HG03097 (cell line): Measurements from ENCODE around the gene PRC1.
A peak's percentile ranks its signal among the peaks of the same experiment; 100 is the strongest.
"Not testable (repeated sequence)": the region's sequence is repeated elsewhere in the genome, so short reads cannot be mapped to it uniquely, and the experiment has no call there.

Experiments used
- ATAC-seq: cut with Tn5 transposase; IDR thresholded peaks from one replicate; pipeline ENCODE4 v1.9.1; 2021; ENCODE audit not compliant: unreplicated experiment, low FRiP score

The PRC1 gene

GRCh38 chr15:90934949-90935751, 59.2 kb downstream of the PRC1 start, which contains the start of gene UNC45A:
Gene UNC45A, plus strand, starts transcription at chr15:90935285. Its CDS starts 40 bp downstream, at chr15:90935325.
- ATAC-seq: peak; percentile 49

GRCh38 chr15:90934256-90934948, 59.9 kb downstream of the PRC1 start:
- peak; percentile 29 for ATAC-seq

GRCh38 chr15:90933301-90933700, 61.0 kb downstream of the PRC1 start:
- no peak for ATAC-seq

GRCh38 chr15:90932660-90932991, 61.7 kb downstream of the PRC1 start:
- ATAC-seq: no peak

GRCh38 chr15:90931828-90932659, 62.3 kb downstream of the PRC1 start, which contains the start of gene HDDC3:
Gene HDDC3, minus strand, starts transcription at chr15:90932549. Its CDS starts 9 bp downstream, at chr15:90932540.
- peak; percentile 40 for ATAC-seq

- ATAC-seq: no peak
These were observed 62.8 kb downstream of the PRC1 start for GRCh38 chr15:90931575-90931827.

- ATAC-seq: no peak
These were observed 63.3 kb downstream of the PRC1 start for GRCh38 chr15:90930861-90931574.

GRCh38 chr15:90929246-90930019, 64.9 kb downstream of the PRC1 start:
- ATAC-seq: no peak

- not testable (repeated sequence) for ATAC-seq
These were observed 66.2 kb downstream of the PRC1 start for GRCh38 chr15:90928106-90928505.

- not testable (repeated sequence) for ATAC-seq
These were observed 67.6 kb downstream of the PRC1 start for GRCh38 chr15:90926766-90927165.

- ATAC-seq: peak; percentile 66
These were observed 70.0 kb downstream of the PRC1 start for GRCh38 chr15:90924375-90924774.

- not testable (repeated sequence) for ATAC-seq
These were observed 71.5 kb downstream of the PRC1 start for GRCh38 chr15:90922712-90923322.

- no peak for ATAC-seq
These were observed 72.4 kb downstream of the PRC1 start for GRCh38 chr15:90921887-90922286.

- ATAC-seq: no peak
These were observed 75.5 kb downstream of the PRC1 start for GRCh38 chr15:90918835-90919234.

GRCh38 chr15:90918034-90918788, 76.1 kb downstream of the PRC1 start:
- ATAC-seq: no peak

GRCh38 chr15:90917569-90917968, 76.8 kb downstream of the PRC1 start:
- no peak for ATAC-seq

- no peak for ATAC-seq
These were observed 77.9 kb downstream of the PRC1 start for GRCh38 chr15:90916461-90916860.
